Fibroblast of lung (primary cell): ENCODE results near the gene TRIM3. TPM values are rescaled to one million over a fixed set of nuclear protein-coding genes. Genes with fewer than 3 reads are reported as not detected.

ENCODE experiments used
- DNase-seq, 2 donors: peaks; one replicate each; pipeline versions ENCODE4 v3.0.0 to v3.0.0-alpha.2; 2010; ENCODE audit warnings: low read depth in 2 of 2
- H2AFZ ChIP-seq: 2 replicates; pipeline ENCODE4 v1.5.1; 2012; ENCODE audit warnings: low read length, control low read depth, inconsistent platforms
- H3K27ac ChIP-seq: 2 replicates; pipeline ENCODE4 v1.5.1; 2011; ENCODE audit warnings: low read length, control low read depth; ENCODE audit not compliant: insufficient read depth
- H3K27me3 ChIP-seq: 2 replicates; pipeline ENCODE4 v1.5.1; 2011; ENCODE audit warnings: mild to moderate bottlenecking, low read length; ENCODE audit not compliant: control insufficient read depth, insufficient read depth
- H3K36me3 ChIP-seq: 2 replicates; pipeline ENCODE4 v1.5.1; 2011; ENCODE audit warnings: low read length; ENCODE audit not compliant: control insufficient read depth, insufficient read depth
- H3K4me1 ChIP-seq: 2 replicates; pipeline ENCODE4 v1.5.1; 2011; ENCODE audit warnings: low read length; ENCODE audit not compliant: control insufficient read depth, insufficient read depth; ENCODE audit errors: extremely low read depth
- H3K4me2 ChIP-seq: 2 replicates; pipeline ENCODE4 v1.5.1; 2011; ENCODE audit warnings: low read length, control low read depth; ENCODE audit not compliant: insufficient read depth; ENCODE audit errors: extremely low read depth
- H3K4me3 ChIP-seq, 4 experiments: fragments of 200-600 bp in 1 of 4; sonication (generic) in 1 of 4; replicated peaks in 1 of 4; 2 replicates each; pipeline ENCODE4 v1.5.1; 2011 to 2016; ENCODE audit warnings: low read length in 4 of 4, low read depth in 3 of 4, mild to moderate bottlenecking in 3 of 4, control low read depth in 2 of 4, inconsistent platforms in 1 of 4, mixed read lengths in 1 of 4; ENCODE audit not compliant: insufficient read depth in 1 of 4; ENCODE audit errors: control extremely low read depth in 1 of 4
- H3K79me2 ChIP-seq: 2 replicates; pipeline ENCODE4 v1.5.1; 2012; ENCODE audit warnings: mild to moderate bottlenecking, low read length, inconsistent platforms; ENCODE audit not compliant: control insufficient read depth, insufficient read depth
- H3K9ac ChIP-seq: 2 replicates; pipeline ENCODE4 v1.5.1; 2011; ENCODE audit warnings: mild to moderate bottlenecking, low read length, control low read depth; ENCODE audit not compliant: insufficient read depth
- H3K9me3 ChIP-seq: 2 replicates; pipeline ENCODE4 v1.5.1; 2012; ENCODE audit warnings: low read depth, low read length; ENCODE audit not compliant: control insufficient read depth, insufficient read depth
- H4K20me1 ChIP-seq: 2 replicates; pipeline ENCODE4 v1.5.1; 2011; ENCODE audit warnings: low read length; ENCODE audit not compliant: control insufficient read depth, insufficient read depth; ENCODE audit errors: extremely low read depth
- CTCF ChIP-seq, 2 donors: IDR thresholded peaks in 1 of 2; conservative IDR thresholded peaks in 1 of 2; 1 replicate in 1 of 2; 2 replicates in 1 of 2; pipeline ENCODE4 v1.5.1; 2011 to 2012; ENCODE audit warnings: low read length in 2 of 2, control low read depth in 1 of 2, inconsistent platforms in 1 of 2, low read depth in 1 of 2, mild to moderate bottlenecking in 1 of 2
- EZH2 ChIP-seq: IDR thresholded peaks from 2 replicates; pipeline ENCODE4 v1.5.1; 2012; ENCODE audit warnings: low read length, control low read depth, mild to moderate bottlenecking; ENCODE audit errors: missing control alignments
- polyA plus RNA-seq, 2 donors: library from polyadenylated mRNA; depleted of rRNA in 1 of 2; stranded (reverse) in 1 of 2; unstranded in 1 of 2; fragments of >200 nt; gene quantifications; 2 replicates each; pipeline ENCODE4 v1.2.1, GENCODE V29; 2011 to 2012; ENCODE audit warnings: missing spikeins in 1 of 2
- total RNA-seq: library from RNA; depleted of rRNA; stranded (reverse); fragments of >200 nt; gene quantifications from 2 replicates; pipeline ENCODE4 v1.2.1, GENCODE V29; 2014

TRIM3 gene
- total and polyA plus RNA-seq, 2 donors (not counting 1 experiment from before 2014, with no cell fraction given): 11.4 to 29.7 TPM

- Histone ChIP-seq H3K9ac (no peak overlapping the region), H4K20me1 (no peaks in the 10 kb centered on the region), H2AFZ (no peak overlapping the region), H3K4me2 (no peak overlapping the region), H3K4me3 (no peak overlapping the region), H3K27ac (no peak overlapping the region), H3K9me3 (no peaks in the 10 kb centered on the region), H3K4me1 (no peaks in the 10 kb centered on the region), H3K36me3 (peaks cover 11% of the 10 kb centered on the region), H3K79me2 (no peaks in the 10 kb centered on the region), H3K27me3 (no peaks in the 10 kb centered on the region)
- no peak for DNase-seq
- TF ChIP-seq EZH2 (no peak), CTCF (conservative IDR thresholded peaks at IDR 0.05 in 1 of 2, IDR thresholded peaks at IDR 0.05 in 1 of 2; ENCODE audit: low read depth in 1 of 2, low read length in 2 of 2) (no peak)
Observed at GRCh38 chr11:6448574-6448973, 25.2 kb downstream of the TRIM3 start.

DNA sequence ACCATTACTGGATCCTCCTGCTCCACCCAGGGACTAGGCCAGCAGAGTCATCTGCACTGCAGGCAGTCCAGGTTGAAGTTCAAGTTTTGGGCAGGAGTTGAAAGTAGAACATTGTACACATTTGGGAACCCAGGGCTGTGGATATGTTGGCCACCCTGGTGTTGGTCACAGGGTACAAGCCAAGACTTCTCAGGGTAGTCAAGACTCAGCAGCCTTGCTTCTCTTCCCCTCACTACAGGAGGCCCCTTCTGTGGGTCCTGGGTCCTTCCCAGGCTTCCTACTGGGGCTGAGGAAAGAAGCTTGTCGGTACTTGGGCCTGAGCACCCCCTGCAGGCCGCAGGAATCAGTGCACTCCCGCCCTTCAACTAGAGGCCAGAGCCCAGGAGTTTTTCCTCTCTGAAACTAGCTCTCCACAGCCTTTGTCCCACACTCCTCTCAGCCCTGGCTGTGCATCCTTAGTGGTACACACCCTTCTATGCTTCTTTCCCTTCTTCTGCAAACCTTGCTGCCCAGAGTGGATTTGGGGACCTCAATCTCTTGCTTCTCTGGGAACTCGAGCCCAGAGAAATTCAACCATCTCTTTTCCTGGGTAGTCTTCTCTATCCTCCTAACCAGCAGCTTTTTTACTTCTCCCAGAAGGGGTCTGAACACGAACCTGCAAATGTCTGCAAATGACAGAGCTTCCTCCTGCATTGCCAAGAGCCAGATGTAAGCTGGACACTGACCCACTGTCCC lies 30.3 kb downstream of the TRIM3 start:
- Histone ChIP-seq H3K9me3 (no peaks in the 10 kb centered on the region), H3K27ac (no peak overlapping the region), H3K36me3 (no peaks in the 10 kb centered on the region), H3K27me3 (no peaks in the 10 kb centered on the region), H3K4me1 (no peaks in the 10 kb centered on the region), H3K4me3 (no peak overlapping the region), H3K79me2 (no peaks in the 10 kb centered on the region), H3K4me2 (no peak overlapping the region), H3K9ac (no peak overlapping the region), H4K20me1 (no peaks in the 10 kb centered on the region), H2AFZ (no peak overlapping the region)
- DNase-seq: peak; percentile 45 to 61
- TF ChIP-seq EZH2 (no peak), CTCF (conservative IDR thresholded peaks at IDR 0.05 in 1 of 2, IDR thresholded peaks at IDR 0.05 in 1 of 2; ENCODE audit: low read depth in 1 of 2, low read length in 2 of 2) (peak; percentile 76 to 92)

GRCh38 chr11:6442441-6442840 lies 31.3 kb downstream of the TRIM3 start:
- Histone ChIP-seq H3K4me2 (no peak overlapping the region), H2AFZ (no peak overlapping the region), H3K4me3 (no peak overlapping the region), H3K79me2 (no peaks in the 10 kb centered on the region), H3K27me3 (no peaks in the 10 kb centered on the region), H3K9ac (no peak overlapping the region), H3K4me1 (no peaks in the 10 kb centered on the region), H3K36me3 (no peaks in the 10 kb centered on the region), H3K9me3 (no peaks in the 10 kb centered on the region), H3K27ac (no peak overlapping the region), H4K20me1 (no peaks in the 10 kb centered on the region)
- no peak for DNase-seq
- TF ChIP-seq EZH2 (no peak), CTCF (conservative IDR thresholded peaks at IDR 0.05 in 1 of 2, IDR thresholded peaks at IDR 0.05 in 1 of 2; ENCODE audit: low read depth in 1 of 2, low read length in 2 of 2) (no peak)
